ENCODE data around the gene SMPDL3A.

SMPDL3A gene

DNA sequence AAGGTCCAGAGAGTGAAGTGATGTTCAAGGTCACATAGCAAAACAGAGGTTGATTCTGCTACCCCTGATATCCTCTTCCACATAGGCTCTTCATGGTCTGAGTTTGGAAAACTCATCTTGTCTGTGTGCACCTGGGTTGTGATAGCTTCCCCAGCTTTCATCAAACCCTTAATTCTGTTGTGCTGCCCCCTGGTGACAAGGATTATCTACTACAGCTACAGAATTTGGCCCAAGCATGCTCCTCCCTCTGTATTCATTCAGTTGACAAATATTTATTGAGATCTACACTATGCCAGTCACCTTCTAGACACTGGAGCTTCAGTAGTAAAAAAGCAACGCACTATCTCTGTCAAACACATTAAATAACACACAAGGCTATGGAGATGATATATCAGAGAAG, 50.4 kb downstream of the SMPDL3A start:
- no peaks in the 10 kb centered on the region for H3K27me3 ChIP-seq (ENCODE audit: insufficient read depth, low read length, poor library complexity)
- peak; percentile 62 for DNase-seq
- no peaks in the 10 kb centered on the region for H3K79me2 ChIP-seq (ENCODE audit: insufficient read depth, low read length)
- ATAC-seq (ENCODE audit: insufficient read depth, low read depth) = peak; percentile 85
- H3K4me2 ChIP-seq (ENCODE audit: insufficient read depth, low read length) = no peak overlapping the region
- TF ChIP-seq EZH2 (IDR thresholded peaks at IDR 0.05; ENCODE audit: borderline replicate concordance, low read depth, low read length, severe bottlenecking) = no peak
- TF ChIP-seq, protein P1, sequence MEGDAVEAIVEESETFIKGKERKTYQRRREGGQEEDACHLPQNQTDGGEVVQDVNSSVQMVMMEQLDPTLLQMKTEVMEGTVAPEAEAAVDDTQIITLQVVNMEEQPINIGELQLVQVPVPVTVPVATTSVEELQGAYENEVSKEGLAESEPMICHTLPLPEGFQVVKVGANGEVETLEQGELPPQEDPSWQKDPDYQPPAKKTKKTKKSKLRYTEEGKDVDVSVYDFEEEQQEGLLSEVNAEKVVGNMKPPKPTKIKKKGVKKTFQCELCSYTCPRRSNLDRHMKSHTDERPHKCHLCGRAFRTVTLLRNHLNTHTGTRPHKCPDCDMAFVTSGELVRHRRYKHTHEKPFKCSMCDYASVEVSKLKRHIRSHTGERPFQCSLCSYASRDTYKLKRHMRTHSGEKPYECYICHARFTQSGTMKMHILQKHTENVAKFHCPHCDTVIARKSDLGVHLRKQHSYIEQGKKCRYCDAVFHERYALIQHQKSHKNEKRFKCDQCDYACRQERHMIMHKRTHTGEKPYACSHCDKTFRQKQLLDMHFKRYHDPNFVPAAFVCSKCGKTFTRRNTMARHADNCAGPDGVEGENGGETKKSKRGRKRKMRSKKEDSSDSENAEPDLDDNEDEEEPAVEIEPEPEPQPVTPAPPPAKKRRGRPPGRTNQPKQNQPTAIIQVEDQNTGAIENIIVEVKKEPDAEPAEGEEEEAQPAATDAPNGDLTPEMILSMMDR (IDR thresholded peaks at IDR 0.05; ENCODE audit: borderline replicate concordance, extremely low read depth, low read length, poor library complexity, severe bottlenecking) = peak; percentile 80
- H2AFZ ChIP-seq (ENCODE audit: low read depth, low read length) = peak overlapping the region; percentile 62; the same call in 1 of the 2 replicates
- no peaks in the 10 kb centered on the region for H3K9me3 ChIP-seq (ENCODE audit: insufficient read depth, low read length, severe bottlenecking)
- no peaks in the 10 kb centered on the region for H3K36me3 ChIP-seq (ENCODE audit: insufficient read depth, low read length)
- no peak overlapping the region for H3K9ac ChIP-seq (ENCODE audit: low read depth, low read length)
- H4K20me1 ChIP-seq (ENCODE audit: insufficient read depth, low read length) = no peaks in the 10 kb centered on the region
- no peak overlapping the region for H3K27ac ChIP-seq (ENCODE audit: low read length)
- H3K4me3 ChIP-seq (ENCODE audit: low read depth in 1 of 2, low read length in 2 of 2) = no peak overlapping the region
- H3K4me1 ChIP-seq (ENCODE audit: insufficient read depth, low read length) = no peaks in the 10 kb centered on the region

DNA sequence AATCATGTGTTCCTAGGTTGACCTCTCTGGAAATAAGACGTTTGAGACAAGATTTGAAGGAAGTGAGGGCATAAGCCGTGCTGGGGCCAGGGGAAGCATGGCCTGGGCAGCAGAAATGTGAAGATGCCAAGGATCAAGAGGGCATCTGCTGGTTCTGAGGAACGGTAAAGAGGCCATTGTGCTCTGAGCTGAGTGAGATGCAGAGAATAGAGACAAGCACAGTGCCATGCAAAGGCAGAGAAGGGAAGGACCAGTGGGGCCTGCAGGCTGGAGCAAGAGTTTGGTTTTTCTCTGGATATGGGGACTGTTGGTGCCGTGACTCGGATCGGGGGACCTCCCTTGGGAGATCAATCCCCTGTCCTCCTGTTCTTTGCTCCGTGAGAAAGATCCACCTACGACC, 50.8 kb downstream of the SMPDL3A start:
- Histone ChIP-seq H3K27ac (ENCODE audit: low read length) (no peak overlapping the region), H2AFZ (ENCODE audit: low read depth, low read length) (peak overlapping the region; percentile 62; the same call in 1 of the 2 replicates), H3K36me3 (ENCODE audit: insufficient read depth, low read length) (no peaks in the 10 kb centered on the region), H3K27me3 (ENCODE audit: insufficient read depth, low read length, poor library complexity) (no peaks in the 10 kb centered on the region), H3K4me3 (ENCODE audit: low read depth in 1 of 2, low read length in 2 of 2) (no peak overlapping the region), H3K79me2 (ENCODE audit: insufficient read depth, low read length) (no peaks in the 10 kb centered on the region), H3K4me2 (ENCODE audit: insufficient read depth, low read length) (no peak overlapping the region), H3K9me3 (ENCODE audit: insufficient read depth, low read length, severe bottlenecking) (no peaks in the 10 kb centered on the region), H3K9ac (ENCODE audit: low read depth, low read length) (no peak overlapping the region), H3K4me1 (ENCODE audit: insufficient read depth, low read length) (no peaks in the 10 kb centered on the region), H4K20me1 (ENCODE audit: insufficient read depth, low read length) (no peaks in the 10 kb centered on the region)
- TF ChIP-seq, protein P1 (IDR thresholded peaks at IDR 0.05; ENCODE audit: borderline replicate concordance, extremely low read depth, low read length, poor library complexity, severe bottlenecking) = no peak
- no peak for TF ChIP-seq EZH2 (IDR thresholded peaks at IDR 0.05; ENCODE audit: borderline replicate concordance, low read depth, low read length, severe bottlenecking)
- no peak for DNase-seq
- ATAC-seq (ENCODE audit: insufficient read depth, low read depth) = no peak

DNA sequence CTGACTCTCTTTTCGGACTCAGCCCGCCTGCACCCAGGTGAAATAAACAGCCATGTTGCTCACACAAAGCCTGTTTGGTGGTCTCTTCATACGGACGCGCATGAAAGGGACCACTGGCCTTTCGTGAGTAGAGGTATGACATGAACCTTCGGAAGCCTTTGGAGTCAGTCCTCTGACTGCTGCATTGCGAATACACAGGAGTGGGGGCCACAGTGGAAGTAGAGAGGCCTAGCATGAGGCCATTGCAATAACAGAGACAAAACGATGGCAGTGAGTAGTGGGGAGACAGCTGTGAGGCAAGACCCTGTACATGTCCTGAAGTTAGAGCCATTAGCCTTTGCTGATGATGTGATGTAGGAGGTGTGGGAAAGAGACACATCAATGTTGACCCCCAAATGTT, 56.4 kb downstream of the SMPDL3A start:
- no peak overlapping the region for H3K4me2 ChIP-seq (ENCODE audit: insufficient read depth, low read length)
- DNase-seq (no peak), ATAC-seq (ENCODE audit: insufficient read depth, low read depth) (no peak)
- no peaks in the 10 kb centered on the region for H3K9me3 ChIP-seq (ENCODE audit: insufficient read depth, low read length, severe bottlenecking)
- H3K4me3 ChIP-seq (ENCODE audit: low read depth in 1 of 2, low read length in 2 of 2) = no peak overlapping the region
- no peak overlapping the region for H3K27ac ChIP-seq (ENCODE audit: low read length)
- H2AFZ ChIP-seq (ENCODE audit: low read depth, low read length) = no peak overlapping the region
- no peaks in the 10 kb centered on the region for H4K20me1 ChIP-seq (ENCODE audit: insufficient read depth, low read length)
- H3K4me1 ChIP-seq (ENCODE audit: insufficient read depth, low read length) = no peaks in the 10 kb centered on the region
- H3K27me3 ChIP-seq (ENCODE audit: insufficient read depth, low read length, poor library complexity) = no peaks in the 10 kb centered on the region
- no peaks in the 10 kb centered on the region for H3K36me3 ChIP-seq (ENCODE audit: insufficient read depth, low read length)
- no peaks in the 10 kb centered on the region for H3K79me2 ChIP-seq (ENCODE audit: insufficient read depth, low read length)
- TF ChIP-seq, protein P1 (IDR thresholded peaks at IDR 0.05; ENCODE audit: borderline replicate concordance, extremely low read depth, low read length, poor library complexity, severe bottlenecking) = no peak
- TF ChIP-seq EZH2 (IDR thresholded peaks at IDR 0.05; ENCODE audit: borderline replicate concordance, low read depth, low read length, severe bottlenecking) = no peak
- H3K9ac ChIP-seq (ENCODE audit: low read depth, low read length) = no peak overlapping the region

Measured in DND-41 (cell line).